ENCODE data around the gene NIM1K.

GRCh38 chr5:43225649-43226245, 33.7 kb downstream of the NIM1K start:
- TF ChIP-seq CTCF (IDR thresholded peaks at IDR 0.05) (no peak), EZH2 (IDR thresholded peaks at IDR 0.05; ENCODE audit: borderline replicate concordance, insufficient read depth, low read depth, low read length, poor library complexity, severe bottlenecking) (no peak)
